Peyer's patch (tissue), 4 donors: ENCODE data around the gene ALG2. TPM values are rescaled to one million over a fixed set of nuclear protein-coding genes. Genes with fewer than 3 reads are reported as not detected.

Source experiments
- DNase-seq, 3 donors: peaks; one replicate each; pipeline ENCODE4 v3.0.0-alpha.2; 2017 to 2019
- H3K27ac ChIP-seq, 4 donors: fragments of 200-600 bp; sonication (generic); one replicate each; pipeline ENCODE4 v1.5.1; 2016 to 2019
- H3K27me3 ChIP-seq, 2 donors: fragments of 200-600 bp; sonication (generic); one replicate each; pipeline ENCODE4 v1.5.1; 2019
- H3K36me3 ChIP-seq, 3 donors: fragments of 200-600 bp; sonication (generic); one replicate each; pipeline ENCODE4 v1.5.1; 2016 to 2019
- H3K4me1 ChIP-seq, 4 donors: fragments of 200-600 bp; sonication (generic); one replicate each; pipeline ENCODE4 v1.5.1; 2016 to 2019
- H3K4me3 ChIP-seq, 4 donors: fragments of 200-600 bp; sonication (generic); 1 replicate in 3 of 4; 2 replicates in 1 of 4; pipeline ENCODE4 v1.5.1; 2016 to 2019; ENCODE audit warnings: mild to moderate bottlenecking in 1 of 4
- H3K9me3 ChIP-seq, 4 donors: fragments of 200-600 bp; sonication (generic); one replicate each; pipeline ENCODE4 v1.5.1; 2016 to 2019; ENCODE audit warnings: mild to moderate bottlenecking in 1 of 4
- CTCF ChIP-seq, 6 experiments: fragments of 450-650 bp in 4 of 6; fragments of 200-600 bp in 2 of 6; sonication (generic) in 1 of 6; IDR thresholded peaks; one replicate each; pipeline ENCODE4 v1.5.1; 2017 to 2019; ENCODE audit warnings: antibody characterized with exemption in 6 of 6, mild to moderate bottlenecking in 3 of 6, moderate library complexity in 1 of 6
- POLR2A ChIP-seq, 2 donors: fragments of 450-650 bp; IDR thresholded peaks; one replicate each; pipeline ENCODE4 v1.5.1; 2017; ENCODE audit warnings: antibody characterized with exemption in 2 of 2, mild to moderate bottlenecking in 2 of 2, moderate library complexity in 2 of 2
- total RNA-seq, 4 donors: library from RNA; depleted of rRNA; stranded (reverse); fragments of >200 nt; gene quantifications; one replicate each; pipeline ENCODE4 v1.1.0, GENCODE V29; 2016

The ALG2 gene
- total RNA-seq, 4 donors from 2014 or later, result 19.0 to 36.2 (median 31.0) TPM

- TF ChIP-seq POLR2A (IDR thresholded peaks at IDR 0.05) (no peak), CTCF (IDR thresholded peaks at IDR 0.05) (no peak)
- peak overlapping the region in 2 of 4 donors; percentile 40 to 61 for H3K27ac ChIP-seq
These were observed 14.3 kb upstream of the ALG2 start for GRCh38 chr9:99235926-99236634.

GRCh38 chr9:99235069-99235468, 13.3 kb upstream of the ALG2 start:
- no peak for DNase-seq
- Histone ChIP-seq H3K9me3 (no peaks in the 10 kb centered on the region), H3K4me1 (peaks cover 0 to 3% (median 0%) of the 10 kb centered on the region in 4 donors), H3K27me3 (no peaks in the 10 kb centered on the region), H3K36me3 (peaks cover 0 to 33% (median 0%) of the 10 kb centered on the region in 3 donors), H3K4me3 (no peak overlapping the region), H3K27ac (no peak overlapping the region)
- TF ChIP-seq POLR2A (IDR thresholded peaks at IDR 0.05), result no peak
- TF ChIP-seq CTCF (IDR thresholded peaks at IDR 0.05), result no peak

More at GRCh38 chr9:99235926-99236634, 14.3 kb upstream of the ALG2 start:
- Histone ChIP-seq H3K4me3 (no peak overlapping the region), H3K9me3 (no peaks in the 10 kb centered on the region), H3K36me3 (peaks cover 0 to 22% (median 0%) of the 10 kb centered on the region in 3 donors), H3K27me3 (no peaks in the 10 kb centered on the region), H3K4me1 (peaks cover 0 to 3% (median 0%) of the 10 kb centered on the region in 4 donors)
- peak in 2 of 3 donors; percentile 51 to 57 for DNase-seq

DNA sequence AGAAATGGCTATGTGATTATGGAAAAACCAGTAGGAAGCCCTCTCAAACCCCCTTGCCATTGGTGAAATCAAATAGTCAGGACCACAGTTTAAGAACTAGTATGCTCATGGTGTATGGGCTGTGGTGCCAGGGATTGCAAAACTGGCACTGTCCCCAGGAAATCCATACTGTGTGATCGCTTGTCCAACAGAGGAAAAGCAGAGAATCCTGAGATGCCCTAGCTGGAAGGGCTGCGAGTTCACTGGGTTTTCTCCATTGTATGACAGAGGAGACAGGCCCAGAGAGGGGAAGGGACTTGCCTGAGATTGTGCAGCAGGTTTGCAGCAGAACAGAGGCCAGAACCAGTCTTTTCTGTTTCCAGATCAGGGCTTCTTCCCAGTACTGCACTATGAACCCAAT, 12.9 kb upstream of the ALG2 start:
- Histone ChIP-seq H3K27me3 (no peaks in the 10 kb centered on the region), H3K9me3 (no peaks in the 10 kb centered on the region), H3K27ac (no peak overlapping the region), H3K4me1 (peaks cover 0 to 3% (median 0%) of the 10 kb centered on the region in 4 donors), H3K4me3 (no peak overlapping the region), H3K36me3 (peaks cover 0 to 37% (median 0%) of the 10 kb centered on the region in 3 donors)
- DNase-seq, result no peak
- TF ChIP-seq POLR2A (IDR thresholded peaks at IDR 0.05), result no peak
- no peak for TF ChIP-seq CTCF (IDR thresholded peaks at IDR 0.05)

DNA sequence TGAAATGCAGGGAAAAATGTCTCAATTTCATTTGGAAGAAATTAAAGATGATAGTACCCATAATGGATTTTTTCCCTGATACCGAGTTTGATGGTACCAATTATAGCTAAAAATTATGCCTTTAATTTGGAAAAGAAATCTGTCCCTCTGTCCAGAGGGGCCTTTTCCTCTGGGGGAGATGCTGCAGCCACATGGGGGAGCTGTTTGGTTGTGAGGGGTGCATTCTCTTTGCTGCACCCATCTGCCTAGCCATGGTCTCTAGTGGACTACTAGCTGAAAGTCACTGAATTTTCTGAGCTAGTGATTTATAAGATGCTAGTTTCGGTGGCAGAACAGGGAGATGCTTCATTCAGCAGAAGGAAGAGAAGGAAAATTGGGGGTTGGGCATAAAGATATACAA, 10.0 kb upstream of the ALG2 start:
- no peak overlapping the region for H3K27ac ChIP-seq
- DNase-seq, result peak in 1 of 3 donors; percentile 34
- H3K9me3 ChIP-seq, result no peaks in the 10 kb centered on the region
- no peak overlapping the region for H3K4me3 ChIP-seq
- H3K36me3 ChIP-seq, result peaks cover 0 to 56% (median 0%) of the 10 kb centered on the region in 3 donors
- no peaks in the 10 kb centered on the region for H3K27me3 ChIP-seq
- H3K4me1 ChIP-seq, result peaks cover 0 to 3% (median 0%) of the 10 kb centered on the region in 4 donors
- TF ChIP-seq CTCF (IDR thresholded peaks at IDR 0.05) (peak in 3 of 6 experiments; percentile 12 to 36 (median 22)), POLR2A (IDR thresholded peaks at IDR 0.05) (no peak)

GRCh38 chr9:99230206-99230605, 8.5 kb upstream of the ALG2 start:
- Histone ChIP-seq H3K4me1 (peaks cover 0 to 3% (median 0%) of the 10 kb centered on the region in 4 donors), H3K36me3 (peaks cover 0 to 54% (median 0%) of the 10 kb centered on the region in 3 donors), H3K4me3 (no peak overlapping the region), H3K9me3 (no peaks in the 10 kb centered on the region), H3K27me3 (no peaks in the 10 kb centered on the region), H3K27ac (no peak overlapping the region)
- no peak for DNase-seq
- TF ChIP-seq POLR2A (IDR thresholded peaks at IDR 0.05), result no peak
- TF ChIP-seq CTCF (IDR thresholded peaks at IDR 0.05), result no peak
